Natural killer cell treated with Interleukin-12 subunit alpha and Interleukin-12 subunit beta and Interleukin-15 and Interleukin-18, amount 100 ng/mL, for 72 hours (primary cell): ENCODE measurements around the gene LARGE2. TPM values are rescaled to one million over a fixed set of nuclear protein-coding genes. Genes with fewer than 3 reads are reported as not detected.
A peak's percentile ranks its signal among the peaks of the same experiment; 100 is the strongest.

Experiments used
- ATAC-seq, 2 donors: fragments of 150-1000 bp; cut with Tn5 transposase in 1 of 2; sonication (Bioruptor Pico), chemical (Tn5 transposase) in 1 of 2; 2 replicates each; pipeline ENCODE4 v1.10.0; 2021
- DNase-seq: peaks from one replicate; pipeline ENCODE4 v3.0.0; 2022; ENCODE audit warnings: low spot score
- H3K27ac Mint-ChIP-seq, 2 donors: 1 replicate in 1 of 2; 2 replicates in 1 of 2; pipeline ENCODE4 v1.8.0; 2022; ENCODE audit warnings: mixed read lengths in 2 of 2, mild to moderate bottlenecking in 1 of 2, moderate library complexity in 1 of 2
- H3K27me3 Mint-ChIP-seq, 2 donors: 1 replicate in 1 of 2; 2 replicates in 1 of 2; pipeline ENCODE4 v1.8.0; 2022; ENCODE audit warnings: mixed read lengths in 2 of 2
- H3K36me3 Mint-ChIP-seq: one replicate; pipeline ENCODE4 v1.8.0; 2022; ENCODE audit warnings: mixed read lengths
- H3K4me1 Mint-ChIP-seq, 2 donors: 1 replicate in 1 of 2; 2 replicates in 1 of 2; pipeline ENCODE4 v1.8.0; 2022; ENCODE audit warnings: low read depth in 2 of 2, mixed read lengths in 2 of 2, mild to moderate bottlenecking in 1 of 2
- H3K4me3 Mint-ChIP-seq: one replicate; pipeline ENCODE4 v1.8.0; 2022; ENCODE audit warnings: mixed read lengths
- H3K9me3 Mint-ChIP-seq: 2 replicates; pipeline ENCODE4 v1.8.0; 2022; ENCODE audit warnings: mixed read lengths
- total RNA-seq, 2 donors: library from RNA; stranded (reverse); gene quantifications; one replicate each; pipeline ENCODE4 v1.2.3, GENCODE V29; 2022

Gene LARGE2
- total RNA-seq, 2 donors from 2014 or later, result 2.0 TPM; not detected in 1

GRCh38 chr11:45933846-45934579 lies 11.6 kb downstream of the LARGE2 start:
- no peak for DNase-seq
- Mint-ChIP-seq H3K27ac (no peak overlapping the region), H3K36me3 (no peaks in the 10 kb centered on the region), H3K9me3 (no peaks in the 10 kb centered on the region), H3K4me3 (no peak overlapping the region), H3K27me3 (no peaks in the 10 kb centered on the region), H3K4me1 (peaks cover 14 to 17% of the 10 kb centered on the region in 2 donors)
- ATAC-seq, result no peak

GRCh38 chr11:45934580-45935318 lies 12.3 kb downstream of the LARGE2 start:
- H3K36me3 Mint-ChIP-seq, result no peaks in the 10 kb centered on the region
- DNase-seq (no peak), ATAC-seq (no peak)
- H3K27me3 Mint-ChIP-seq, result no peaks in the 10 kb centered on the region
- peaks cover 13 to 15% of the 10 kb centered on the region in 2 donors for H3K4me1 Mint-ChIP-seq
- H3K9me3 Mint-ChIP-seq, result no peaks in the 10 kb centered on the region
- no peak overlapping the region for H3K27ac Mint-ChIP-seq
- no peak overlapping the region for H3K4me3 Mint-ChIP-seq

- no peak overlapping the region for H3K4me3 Mint-ChIP-seq
- H3K36me3 Mint-ChIP-seq, result no peaks in the 10 kb centered on the region
- H3K4me1 Mint-ChIP-seq, result peaks cover 5 to 8% of the 10 kb centered on the region in 2 donors
- H3K27ac Mint-ChIP-seq, result no peak overlapping the region
- H3K27me3 Mint-ChIP-seq, result no peaks in the 10 kb centered on the region
- DNase-seq (no peak), ATAC-seq (no peak)
- no peaks in the 10 kb centered on the region for H3K9me3 Mint-ChIP-seq
These were observed 13.1 kb downstream of the LARGE2 start for GRCh38 chr11:45935349-45936064.

GRCh38 chr11:45936511-45937054 lies 14.1 kb downstream of the LARGE2 start:
- Mint-ChIP-seq H3K27me3 (no peaks in the 10 kb centered on the region), H3K4me3 (no peak overlapping the region), H3K27ac (no peak overlapping the region), H3K36me3 (no peaks in the 10 kb centered on the region), H3K4me1 (peaks cover under 1% of the 10 kb centered on the region in 2 donors), H3K9me3 (no peaks in the 10 kb centered on the region)
- DNase-seq, result no peak
- ATAC-seq, result no peak

GRCh38 chr11:45937916-45938315 lies 15.5 kb downstream of the LARGE2 start:
- no peak for ATAC-seq
- no peaks in the 10 kb centered on the region for H3K36me3 Mint-ChIP-seq
- H3K4me3 Mint-ChIP-seq, result no peak overlapping the region
- H3K27ac Mint-ChIP-seq, result no peak overlapping the region
- H3K27me3 Mint-ChIP-seq, result no peaks in the 10 kb centered on the region
- no peak for DNase-seq
- no peaks in the 10 kb centered on the region for H3K9me3 Mint-ChIP-seq
- H3K4me1 Mint-ChIP-seq, result peaks cover 0 to 3% of the 10 kb centered on the region in 2 donors

- Mint-ChIP-seq H3K27ac (no peak overlapping the region), H3K4me1 (peaks cover 0 to 3% of the 10 kb centered on the region in 2 donors), H3K4me3 (no peak overlapping the region), H3K27me3 (no peaks in the 10 kb centered on the region), H3K9me3 (no peaks in the 10 kb centered on the region), H3K36me3 (peaks cover 6% of the 10 kb centered on the region)
- ATAC-seq (no peak), DNase-seq (no peak)
These were observed 17.4 kb downstream of the LARGE2 start for GRCh38 chr11:45939836-45940235.

GRCh38 chr11:45941285-45941684 lies 18.8 kb downstream of the LARGE2 start:
- Mint-ChIP-seq H3K9me3 (no peaks in the 10 kb centered on the region), H3K4me1 (peaks cover 0 to 3% of the 10 kb centered on the region in 2 donors), H3K27ac (no peak overlapping the region), H3K36me3 (peaks cover 18% of the 10 kb centered on the region), H3K27me3 (no peaks in the 10 kb centered on the region), H3K4me3 (no peak overlapping the region)
- no peak for ATAC-seq
- DNase-seq, result no peak

- H3K4me1 Mint-ChIP-seq, result peaks cover 0 to 3% of the 10 kb centered on the region in 2 donors
- DNase-seq (no peak), ATAC-seq (no peak)
- no peaks in the 10 kb centered on the region for H3K27me3 Mint-ChIP-seq
- H3K4me3 Mint-ChIP-seq, result no peak overlapping the region
- no peak overlapping the region for H3K27ac Mint-ChIP-seq
- H3K36me3 Mint-ChIP-seq, result peaks cover 18% of the 10 kb centered on the region
- no peaks in the 10 kb centered on the region for H3K9me3 Mint-ChIP-seq
These were observed 19.9 kb downstream of the LARGE2 start for GRCh38 chr11:45942381-45942780.

GRCh38 chr11:45945397-45945999 lies 23.0 kb downstream of the LARGE2 start:
- no peak for ATAC-seq
- Mint-ChIP-seq H3K9me3 (no peaks in the 10 kb centered on the region), H3K36me3 (peaks cover 27% of the 10 kb centered on the region), H3K27me3 (no peaks in the 10 kb centered on the region), H3K4me3 (no peak overlapping the region), H3K27ac (peak overlapping the region in 1 of 2 donors; percentile 19), H3K4me1 (peaks cover 0 to 3% of the 10 kb centered on the region in 2 donors)
- DNase-seq, result no peak

- H3K4me1 Mint-ChIP-seq, result no peaks in the 10 kb centered on the region
- no peaks in the 10 kb centered on the region for H3K9me3 Mint-ChIP-seq
- H3K4me3 Mint-ChIP-seq, result no peak overlapping the region
- H3K27ac Mint-ChIP-seq, result no peak overlapping the region
- DNase-seq, result no peak
- no peaks in the 10 kb centered on the region for H3K27me3 Mint-ChIP-seq
- no peak for ATAC-seq
- peaks cover 27% of the 10 kb centered on the region for H3K36me3 Mint-ChIP-seq
These were observed 25.4 kb downstream of the LARGE2 start for GRCh38 chr11:45947885-45948284.

GRCh38 chr11:45948356-45948755 lies 25.9 kb downstream of the LARGE2 start:
- Mint-ChIP-seq H3K4me1 (no peaks in the 10 kb centered on the region), H3K27me3 (no peaks in the 10 kb centered on the region), H3K4me3 (no peak overlapping the region), H3K36me3 (peaks cover 27% of the 10 kb centered on the region), H3K9me3 (no peaks in the 10 kb centered on the region), H3K27ac (no peak overlapping the region)
- no peak for DNase-seq
- no peak for ATAC-seq

GRCh38 chr11:45949992-45950407 lies 27.5 kb downstream of the LARGE2 start:
- H3K4me1 Mint-ChIP-seq, result no peaks in the 10 kb centered on the region
- H3K27ac Mint-ChIP-seq, result no peak overlapping the region
- DNase-seq (no peak), ATAC-seq (no peak)
- no peak overlapping the region for H3K4me3 Mint-ChIP-seq
- H3K9me3 Mint-ChIP-seq, result no peaks in the 10 kb centered on the region
- peaks cover 20% of the 10 kb centered on the region for H3K36me3 Mint-ChIP-seq
- no peaks in the 10 kb centered on the region for H3K27me3 Mint-ChIP-seq

- Mint-ChIP-seq H3K27me3 (no peaks in the 10 kb centered on the region), H3K9me3 (no peaks in the 10 kb centered on the region), H3K27ac (no peak overlapping the region), H3K36me3 (no peaks in the 10 kb centered on the region), H3K4me3 (no peak overlapping the region), H3K4me1 (peaks cover 0 to 4% of the 10 kb centered on the region in 2 donors)
- DNase-seq (no peak), ATAC-seq (no peak)
These were observed 37.4 kb downstream of the LARGE2 start for GRCh38 chr11:45959851-45960250.
